GM12873 (cell line): ENCODE results near the gene PGAP1.

Experiments used
- TF ChIP-seq, protein P1 (sequence below): IDR thresholded peaks from 2 replicates; pipeline ENCODE4 v1.5.1; 2012; ENCODE audit warnings: low read depth, mild to moderate bottlenecking, moderate library complexity, low read length, control low read depth; ENCODE audit not compliant: insufficient read depth; ENCODE audit errors: missing control alignments

Gene PGAP1

DNA sequence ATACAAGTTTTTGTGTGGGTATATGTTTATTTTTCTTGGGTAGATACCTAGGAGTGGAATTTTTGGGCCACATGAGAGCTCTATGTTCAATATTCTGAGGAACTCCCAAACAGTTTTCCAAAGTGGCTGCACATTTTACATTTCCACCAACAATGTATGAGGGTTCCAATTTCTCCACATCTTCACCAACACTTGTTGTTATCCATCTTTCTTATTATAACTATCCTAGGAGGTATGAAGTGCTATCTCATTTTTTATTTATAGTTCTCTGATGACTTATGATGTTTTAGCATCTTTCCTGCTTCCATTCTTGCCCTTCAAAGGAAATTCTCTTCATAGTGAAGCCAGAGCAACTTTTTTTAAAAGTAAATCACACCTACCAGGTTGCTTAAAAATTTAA, 8.7 kb downstream of the PGAP1 start:
- TF ChIP-seq, protein P1, sequence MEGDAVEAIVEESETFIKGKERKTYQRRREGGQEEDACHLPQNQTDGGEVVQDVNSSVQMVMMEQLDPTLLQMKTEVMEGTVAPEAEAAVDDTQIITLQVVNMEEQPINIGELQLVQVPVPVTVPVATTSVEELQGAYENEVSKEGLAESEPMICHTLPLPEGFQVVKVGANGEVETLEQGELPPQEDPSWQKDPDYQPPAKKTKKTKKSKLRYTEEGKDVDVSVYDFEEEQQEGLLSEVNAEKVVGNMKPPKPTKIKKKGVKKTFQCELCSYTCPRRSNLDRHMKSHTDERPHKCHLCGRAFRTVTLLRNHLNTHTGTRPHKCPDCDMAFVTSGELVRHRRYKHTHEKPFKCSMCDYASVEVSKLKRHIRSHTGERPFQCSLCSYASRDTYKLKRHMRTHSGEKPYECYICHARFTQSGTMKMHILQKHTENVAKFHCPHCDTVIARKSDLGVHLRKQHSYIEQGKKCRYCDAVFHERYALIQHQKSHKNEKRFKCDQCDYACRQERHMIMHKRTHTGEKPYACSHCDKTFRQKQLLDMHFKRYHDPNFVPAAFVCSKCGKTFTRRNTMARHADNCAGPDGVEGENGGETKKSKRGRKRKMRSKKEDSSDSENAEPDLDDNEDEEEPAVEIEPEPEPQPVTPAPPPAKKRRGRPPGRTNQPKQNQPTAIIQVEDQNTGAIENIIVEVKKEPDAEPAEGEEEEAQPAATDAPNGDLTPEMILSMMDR, result no peak

DNA sequence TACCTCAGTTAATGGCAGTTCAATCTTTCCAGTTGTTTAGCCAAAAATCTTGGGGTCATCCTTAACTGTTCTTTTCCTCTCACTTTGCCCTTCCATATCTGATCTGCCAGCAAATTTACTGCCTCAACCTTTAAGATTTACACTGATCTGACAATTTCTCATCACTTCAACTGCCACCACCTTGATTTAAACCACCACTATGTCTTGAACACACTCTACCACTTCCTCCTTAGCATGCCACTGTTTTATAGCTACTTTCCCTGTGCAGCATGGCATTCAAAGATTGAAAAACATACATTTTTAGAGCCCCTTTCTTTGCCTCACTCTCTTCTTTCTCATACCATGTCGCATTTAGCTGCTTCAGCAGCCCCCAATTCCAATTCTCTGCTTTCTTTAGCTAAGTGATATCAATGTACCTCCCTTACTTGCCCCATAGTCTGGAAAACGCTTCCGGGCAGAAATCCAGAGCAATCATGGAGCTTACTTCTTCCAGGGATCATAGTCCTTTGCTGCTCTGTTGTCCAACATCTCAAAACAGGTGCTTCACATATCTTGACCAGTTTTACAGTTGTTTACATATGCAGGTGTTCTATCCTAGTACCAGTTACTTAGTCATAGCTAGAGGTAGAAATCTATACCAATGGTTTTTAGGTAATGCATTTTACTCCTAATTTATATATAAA, 10.9 kb downstream of the PGAP1 start:
- TF ChIP-seq, protein P1, result no peak

DNA sequence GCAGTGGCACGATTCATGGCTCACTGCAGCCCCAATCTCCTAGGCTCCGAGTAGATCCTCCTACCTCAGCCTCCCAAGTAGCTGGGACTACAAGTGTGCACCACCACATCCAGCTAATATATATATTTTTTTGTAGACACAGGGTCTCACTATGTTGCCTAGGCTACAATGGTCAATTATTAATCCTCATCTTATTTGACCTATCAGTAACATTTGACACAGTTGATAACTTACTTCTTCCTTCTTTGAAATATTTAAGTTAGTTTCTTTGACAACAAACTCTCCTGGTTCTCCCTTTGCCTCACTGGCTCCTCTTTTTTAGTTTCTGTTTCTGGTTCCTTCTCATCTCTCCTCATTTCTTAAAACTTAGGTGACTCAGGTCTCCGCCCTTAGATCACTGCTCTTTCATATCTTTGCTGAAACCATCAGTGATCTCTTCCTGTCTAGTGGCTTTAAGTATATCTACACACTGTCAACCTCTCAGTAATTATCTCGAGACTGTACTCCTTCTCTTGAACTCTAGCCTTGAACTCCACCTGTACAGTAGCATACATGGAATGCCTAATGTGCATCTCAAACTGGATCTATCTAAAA, 11.5 kb downstream of the PGAP1 start:
- TF ChIP-seq, protein P1, result no peak

DNA sequence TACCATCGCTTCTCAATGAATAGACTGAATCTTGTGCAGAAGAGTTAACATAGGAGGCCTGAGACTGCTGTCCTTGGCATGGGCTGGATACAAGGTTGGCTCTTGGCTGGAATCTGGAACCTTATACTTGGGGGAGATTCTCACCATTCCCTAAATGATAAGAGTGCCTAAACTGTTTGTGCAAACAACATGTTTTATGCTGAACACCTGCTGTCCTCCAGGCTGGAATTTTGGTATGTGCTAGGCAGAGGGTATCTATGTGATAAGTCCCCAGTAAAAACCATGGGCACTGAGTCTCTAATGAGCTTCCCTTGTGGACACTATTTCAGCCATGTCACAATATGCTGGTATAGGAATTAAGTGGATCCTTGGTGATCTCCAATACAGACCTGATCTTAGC, 12.8 kb downstream of the PGAP1 start:
- TF ChIP-seq, protein P1, result no peak

DNA sequence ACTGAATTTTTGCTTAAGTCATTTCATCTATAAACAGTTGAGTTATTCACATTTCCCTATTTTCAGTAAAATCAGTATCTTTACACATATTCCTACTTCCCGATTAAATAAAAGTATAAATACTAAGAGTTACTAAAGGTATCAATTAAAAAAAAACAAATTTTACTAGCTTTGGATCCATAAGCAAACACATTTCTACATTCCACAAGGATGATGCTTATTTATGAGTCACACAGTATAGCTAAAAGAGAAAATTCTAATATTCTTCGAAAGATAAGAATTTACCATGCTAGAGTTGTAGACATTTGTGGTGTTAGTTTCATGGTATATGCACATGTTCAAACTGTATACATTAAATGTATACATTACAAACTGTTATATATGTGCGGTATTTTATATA, 23.7 kb downstream of the PGAP1 start:
- TF ChIP-seq, protein P1, result no peak

DNA sequence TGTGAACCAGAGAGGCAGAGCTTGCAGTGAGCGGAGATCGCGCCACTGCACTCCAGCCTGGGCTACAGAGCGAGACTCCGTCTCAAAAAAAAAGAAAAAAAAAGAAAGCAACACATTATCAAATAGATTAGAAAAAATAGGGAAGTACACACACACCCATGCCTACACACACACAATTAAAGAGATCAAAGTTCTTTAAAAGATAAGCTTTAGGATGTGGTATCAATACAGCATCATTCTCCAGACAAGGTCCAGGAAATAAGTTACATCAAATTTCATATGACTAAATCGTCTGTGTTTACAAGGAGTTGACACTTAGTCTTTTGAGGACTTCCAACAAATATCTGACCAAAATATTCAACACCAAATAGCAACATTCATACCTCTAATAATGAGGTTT, 25.7 kb downstream of the PGAP1 start:
- TF ChIP-seq, protein P1, result no peak

DNA sequence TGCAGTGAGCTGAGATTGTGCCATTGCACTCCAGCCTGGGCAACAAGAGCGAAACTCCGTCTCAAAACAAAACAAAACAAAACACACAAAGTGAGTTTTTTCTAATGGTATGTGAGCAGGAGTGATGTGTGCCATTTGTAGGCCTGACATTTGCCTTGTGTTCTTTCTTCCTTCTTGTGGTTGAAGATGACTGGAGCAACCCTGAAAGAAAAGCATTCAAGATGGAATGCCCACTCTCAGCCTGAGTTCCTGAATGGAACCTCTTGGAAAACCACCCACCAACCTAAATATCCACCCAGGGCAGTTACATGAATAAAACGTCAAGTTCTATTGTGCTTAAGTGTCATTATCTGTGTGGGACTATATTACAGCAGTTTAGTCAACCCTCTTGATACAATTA, 26.5 kb downstream of the PGAP1 start:
- TF ChIP-seq, protein P1, result no peak
